ENCODE results near the gene HOXA13.

- TF ChIP-seq POLR2AphosphoS5 (IDR thresholded peaks at IDR 0.05; ENCODE audit: low read depth, low read length) = no peak
- no peak for TF ChIP-seq TAF1 (IDR thresholded peaks at IDR 0.05; ENCODE audit: borderline replicate concordance, low read depth, low read length)
- no peak for TF ChIP-seq POLR2A (IDR thresholded peaks at IDR 0.05; ENCODE audit: low read depth, low read length)
These were observed 36.4 kb downstream of the HOXA13 start for GRCh38 chr7:27163288-27164044.
